Measurements from ENCODE around the gene SNX9. TPM values are rescaled to one million over a fixed set of nuclear protein-coding genes. Genes with fewer than 3 reads are reported as not detected.
"Not testable (repeated sequence)": the region's sequence is repeated elsewhere in the genome, so short reads cannot be mapped to it uniquely, and the experiment has no call there.

Gene SNX9
- total RNA-seq, 1 donor from 2014 or later, result 68.6 TPM

GRCh38 chr6:157943964-157944283, 120.9 kb downstream of the SNX9 start:
- no peak for TF ChIP-seq CTCF (IDR thresholded peaks at IDR 0.05; ENCODE audit: unreplicated experiment)
- Mint-ChIP-seq H3K27ac (ENCODE audit: unreplicated experiment) (no peak overlapping the region), H3K4me1 (ENCODE audit: unreplicated experiment) (no peaks in the 10 kb centered on the region)

GRCh38 chr6:157944983-157945931, 122.2 kb downstream of the SNX9 start:
- no peaks in the 10 kb centered on the region for H3K4me1 Mint-ChIP-seq (ENCODE audit: unreplicated experiment)
- peaks cover 16% of the 10 kb centered on the region for H3K27me3 Mint-ChIP-seq (ENCODE audit: unreplicated experiment)
- H3K27ac Mint-ChIP-seq (ENCODE audit: unreplicated experiment), result no peak overlapping the region
- no peaks in the 10 kb centered on the region for H3K9me3 Mint-ChIP-seq (ENCODE audit: unreplicated experiment)
- no peak for DNase-seq (ENCODE audit: low spot score)
- no peak for TF ChIP-seq CTCF (IDR thresholded peaks at IDR 0.05; ENCODE audit: unreplicated experiment)
- peak overlapping the region; percentile 31 for H3K4me3 Mint-ChIP-seq (ENCODE audit: unreplicated experiment)
- peaks cover 66% of the 10 kb centered on the region for H3K36me3 Mint-ChIP-seq (ENCODE audit: low read depth, unreplicated experiment)

More at GRCh38 chr6:157943964-157944283, 120.9 kb downstream of the SNX9 start:
- Mint-ChIP-seq H3K27me3 (ENCODE audit: unreplicated experiment) (peaks cover 14% of the 10 kb centered on the region), H3K4me3 (ENCODE audit: unreplicated experiment) (no peak overlapping the region), H3K9me3 (ENCODE audit: unreplicated experiment) (no peaks in the 10 kb centered on the region), H3K36me3 (ENCODE audit: low read depth, unreplicated experiment) (peaks cover 72% of the 10 kb centered on the region)
- no peak for DNase-seq (ENCODE audit: low spot score)

- Mint-ChIP-seq H3K27me3 (ENCODE audit: unreplicated experiment) (peaks cover 17% of the 10 kb centered on the region), H3K36me3 (ENCODE audit: low read depth, unreplicated experiment) (peaks cover 62% of the 10 kb centered on the region), H3K27ac (ENCODE audit: unreplicated experiment) (no peak overlapping the region), H3K4me1 (ENCODE audit: unreplicated experiment) (no peaks in the 10 kb centered on the region), H3K9me3 (ENCODE audit: unreplicated experiment) (no peaks in the 10 kb centered on the region), H3K4me3 (ENCODE audit: unreplicated experiment) (peak overlapping the region; percentile 31)
- TF ChIP-seq CTCF (IDR thresholded peaks at IDR 0.05; ENCODE audit: unreplicated experiment), result no peak
- no peak for DNase-seq (ENCODE audit: low spot score)
Measured at GRCh38 chr6:157946053-157946617, 123.1 kb downstream of the SNX9 start.

GRCh38 chr6:157946865-157947532, 124.0 kb downstream of the SNX9 start:
- H3K4me1 Mint-ChIP-seq (ENCODE audit: unreplicated experiment), result no peaks in the 10 kb centered on the region
- no peaks in the 10 kb centered on the region for H3K9me3 Mint-ChIP-seq (ENCODE audit: unreplicated experiment)
- DNase-seq (ENCODE audit: low spot score), result no peak
- peaks cover 59% of the 10 kb centered on the region for H3K36me3 Mint-ChIP-seq (ENCODE audit: low read depth, unreplicated experiment)
- no peak overlapping the region for H3K4me3 Mint-ChIP-seq (ENCODE audit: unreplicated experiment)
- H3K27ac Mint-ChIP-seq (ENCODE audit: unreplicated experiment), result no peak overlapping the region
- H3K27me3 Mint-ChIP-seq (ENCODE audit: unreplicated experiment), result peaks cover 17% of the 10 kb centered on the region
- no peak for TF ChIP-seq CTCF (IDR thresholded peaks at IDR 0.05; ENCODE audit: unreplicated experiment)

GRCh38 chr6:157950899-157951298, 127.9 kb downstream of the SNX9 start:
- DNase-seq (ENCODE audit: low spot score); H3K9me3 Mint-ChIP-seq (ENCODE audit: unreplicated experiment); H3K27ac Mint-ChIP-seq (ENCODE audit: unreplicated experiment); H3K4me3 Mint-ChIP-seq (ENCODE audit: unreplicated experiment): not testable (repeated sequence)
- Mint-ChIP-seq H3K4me1 (ENCODE audit: unreplicated experiment) (peaks cover 26% of the 10 kb centered on the region), H3K36me3 (ENCODE audit: low read depth, unreplicated experiment) (peaks cover 33% of the 10 kb centered on the region), H3K27me3 (ENCODE audit: unreplicated experiment) (peaks cover 17% of the 10 kb centered on the region)

All from endothelial cell (in vitro differentiated cells).